ENCODE results near the gene SAMD10.
"Not testable (repeated sequence)": the region's sequence is repeated elsewhere in the genome, so short reads cannot be mapped to it uniquely, and the experiment has no call there.

The SAMD10 gene

GRCh38 chr20:63979557-63980316, at the start of gene SAMD10:
Gene SAMD10, minus strand, starts transcription at chr20:63979642. Its CDS starts 175 bp downstream, at chr20:63979467.
- peak; percentile 88 for DNase-seq

DNA sequence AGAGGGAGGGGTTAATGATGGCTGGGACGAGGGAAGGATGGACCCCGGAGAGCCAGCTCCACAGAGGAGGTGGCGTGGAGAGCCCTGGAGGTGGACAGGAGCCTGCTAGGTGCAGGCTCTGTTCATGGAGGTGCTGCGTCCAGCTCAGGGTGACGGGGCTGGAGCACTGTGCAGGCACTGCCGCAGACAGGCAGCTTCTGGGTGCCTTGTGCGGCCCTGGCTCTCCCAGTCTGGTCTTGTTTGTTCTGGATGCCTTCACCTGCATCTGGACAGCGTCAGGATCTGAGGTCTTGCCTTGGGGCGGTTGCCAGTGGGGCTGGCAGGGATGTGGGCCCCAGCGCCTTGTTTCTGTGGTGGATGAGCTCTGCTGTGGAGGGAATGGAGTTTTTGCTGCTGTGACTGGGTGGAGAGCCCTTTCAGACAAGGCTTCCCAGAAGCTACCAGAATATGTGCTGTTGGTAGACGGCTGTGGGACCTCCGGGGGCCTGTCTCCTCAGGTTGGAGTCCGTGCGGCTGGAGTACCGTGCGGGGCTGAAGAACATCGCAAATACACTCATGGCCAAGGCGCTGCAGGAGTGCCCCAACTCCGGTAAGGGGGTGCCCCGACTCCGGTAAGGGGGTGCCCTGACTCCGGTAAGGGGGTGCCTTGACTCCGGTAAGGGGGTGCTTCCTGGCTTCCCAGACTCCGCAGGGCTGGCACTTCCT, 48.7 kb upstream of the SAMD10 start:
- DNase-seq = no peak

DNA sequence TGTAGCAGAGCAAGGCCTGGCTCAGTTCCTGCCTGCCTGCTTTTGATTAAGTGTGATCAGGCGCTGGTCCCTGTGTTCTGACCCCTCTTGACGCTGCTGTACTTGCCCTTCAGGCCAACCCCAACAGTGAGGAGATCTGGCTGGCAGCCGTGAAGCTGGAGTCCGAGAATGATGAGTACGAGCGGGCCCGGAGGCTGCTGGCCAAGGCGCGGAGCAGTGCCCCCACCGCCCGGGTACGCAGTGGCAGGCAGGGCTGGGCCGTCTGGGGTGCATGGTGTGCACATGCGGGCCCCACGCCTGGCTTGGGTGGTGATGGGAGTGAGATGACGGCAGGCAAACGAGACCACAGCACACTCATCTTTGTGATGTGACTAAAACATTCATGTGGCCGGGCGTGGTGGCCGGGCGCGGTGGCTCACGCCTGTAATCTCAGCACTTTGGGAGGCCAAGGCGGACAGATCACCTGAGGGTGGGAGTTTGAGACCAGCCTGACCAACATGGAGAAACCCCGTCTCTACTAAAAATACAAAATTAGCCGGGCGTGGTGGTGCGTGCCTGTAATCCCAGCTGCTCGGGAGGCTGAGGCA, 46.5 kb upstream of the SAMD10 start:
- DNase-seq = no peak

- no peak for DNase-seq
These were observed 45.8 kb upstream of the SAMD10 start for GRCh38 chr20:64025101-64025825.

DNA sequence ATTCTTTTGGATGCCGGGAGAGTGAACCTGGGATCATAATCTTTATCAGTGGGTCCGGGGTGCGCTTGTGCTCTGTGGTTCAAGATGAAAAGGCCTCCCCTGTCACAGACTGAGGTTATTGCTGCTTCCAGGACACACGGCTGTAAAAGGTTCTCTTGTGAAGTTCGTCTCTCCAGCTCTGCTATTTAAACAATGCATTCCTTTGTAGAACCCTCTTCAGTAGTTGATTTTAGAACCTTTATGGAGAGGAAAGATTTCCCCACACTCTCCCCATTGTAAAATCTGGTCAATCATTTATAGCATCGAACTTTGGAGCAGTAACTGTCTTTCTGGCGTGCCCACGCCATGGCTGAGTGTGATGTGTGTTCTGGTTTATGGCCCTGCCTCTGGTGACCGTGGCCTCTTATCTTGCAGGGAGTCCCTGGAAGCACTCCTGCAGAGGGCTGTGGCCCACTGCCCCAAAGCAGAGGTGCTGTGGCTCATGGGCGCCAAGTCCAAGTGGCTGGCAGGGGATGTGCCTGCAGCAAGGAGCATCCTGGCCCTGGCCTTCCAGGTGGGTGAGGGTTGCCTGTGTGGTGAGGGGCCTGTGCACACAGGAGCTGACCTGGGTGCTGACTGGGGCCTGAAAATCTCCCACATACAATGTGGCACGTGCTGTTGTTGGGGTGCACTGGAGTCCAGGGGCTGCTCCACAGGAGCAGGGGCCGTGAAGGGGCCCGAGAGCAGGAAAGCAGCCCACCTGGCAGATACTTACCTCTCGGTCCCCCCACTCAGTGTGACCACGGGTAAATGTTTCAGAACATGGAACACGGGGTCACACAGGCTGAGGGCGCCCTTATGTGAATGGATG, 44.9 kb upstream of the SAMD10 start:
- DNase-seq = no peak

- DNase-seq = no peak
These were observed 44.1 kb upstream of the SAMD10 start for GRCh38 chr20:64023361-64024140.

GRCh38 chr20:64022671-64023360, 43.4 kb upstream of the SAMD10 start:
- no peak for DNase-seq

DNA sequence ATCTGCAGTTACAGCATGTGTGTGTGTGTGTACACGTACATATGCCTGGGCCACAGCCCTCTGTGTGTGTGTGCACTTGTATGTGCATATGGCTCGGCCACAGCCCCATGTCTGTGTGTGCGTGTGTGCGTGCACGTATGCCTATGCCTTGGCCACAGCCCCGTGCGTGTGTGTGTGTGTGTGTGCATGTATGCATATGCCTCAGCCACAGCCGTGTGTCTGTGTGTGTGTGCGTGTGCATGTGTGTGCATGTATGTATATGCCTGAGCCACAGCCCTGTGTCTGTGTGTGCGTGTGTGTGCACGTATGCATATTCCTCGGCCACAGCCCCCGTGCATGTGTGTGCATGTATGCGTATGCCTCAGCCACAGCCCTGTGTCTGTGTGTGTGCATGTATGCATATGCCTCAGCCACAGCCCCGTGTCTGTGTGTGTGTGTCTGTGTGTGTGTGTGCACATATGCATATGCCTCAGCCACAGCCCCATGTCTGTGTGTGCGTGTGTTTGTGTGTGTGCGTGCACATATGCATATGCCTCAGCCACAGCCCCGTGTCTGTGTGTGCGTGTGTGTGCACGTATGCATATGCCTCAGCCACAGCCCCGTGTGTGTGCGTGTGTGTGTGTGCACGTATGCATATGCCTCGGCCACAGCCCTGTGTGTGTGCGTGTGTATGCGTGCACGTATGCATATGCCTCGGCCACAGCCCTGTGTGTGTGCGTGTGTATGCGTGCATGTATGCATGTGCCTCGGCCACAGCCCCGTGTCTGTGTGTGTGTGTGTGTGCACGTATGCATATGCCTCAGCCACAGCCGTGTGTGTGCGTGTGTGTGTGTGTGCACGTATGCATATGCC, 41.9 kb upstream of the SAMD10 start:
- no peak for DNase-seq

- no peak for DNase-seq
These were observed 36.2 kb upstream of the SAMD10 start for GRCh38 chr20:64015635-64016034.

DNA sequence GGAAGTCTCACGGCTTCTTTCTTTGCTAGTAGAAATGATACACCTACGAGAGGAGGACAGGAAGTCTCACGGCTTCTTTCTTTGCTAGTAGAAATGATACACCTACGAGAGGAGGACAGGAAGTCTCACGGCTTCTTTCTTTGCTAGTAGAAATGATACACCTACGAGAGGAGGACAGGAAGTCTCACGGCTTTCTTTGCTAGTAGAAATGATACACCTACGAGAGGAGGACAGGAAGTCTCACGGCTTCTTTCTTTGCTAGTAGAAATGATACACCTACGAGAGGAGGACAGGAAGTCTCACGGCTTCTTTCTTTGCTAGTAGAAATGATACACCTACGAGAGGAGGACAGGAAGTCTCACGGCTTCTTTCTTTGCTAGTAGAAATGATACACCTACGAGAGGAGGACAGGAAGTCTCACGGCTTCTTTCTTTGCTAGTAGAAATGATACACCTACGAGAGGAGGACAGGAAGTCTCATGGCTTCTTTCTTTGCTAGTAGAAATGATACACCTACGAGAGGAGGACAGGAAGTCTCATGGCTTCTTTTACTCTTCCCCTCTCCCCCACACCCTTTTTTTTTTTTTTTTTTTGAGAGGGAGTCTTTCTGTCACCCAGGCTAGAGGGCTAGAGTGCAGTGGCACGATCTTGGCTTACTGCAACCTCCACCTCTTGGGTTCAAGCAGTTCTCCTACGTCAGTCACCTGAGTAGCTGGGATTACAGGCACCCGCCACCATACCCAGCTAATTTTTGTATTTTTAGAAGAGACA, 33.1 kb upstream of the SAMD10 start:
- DNase-seq = not testable (repeated sequence)

GRCh38 chr20:64011366-64011779, 31.9 kb upstream of the SAMD10 start:
- DNase-seq = no peak

- no peak for DNase-seq
These were observed 31.3 kb upstream of the SAMD10 start for GRCh38 chr20:64010711-64011237.

DNA sequence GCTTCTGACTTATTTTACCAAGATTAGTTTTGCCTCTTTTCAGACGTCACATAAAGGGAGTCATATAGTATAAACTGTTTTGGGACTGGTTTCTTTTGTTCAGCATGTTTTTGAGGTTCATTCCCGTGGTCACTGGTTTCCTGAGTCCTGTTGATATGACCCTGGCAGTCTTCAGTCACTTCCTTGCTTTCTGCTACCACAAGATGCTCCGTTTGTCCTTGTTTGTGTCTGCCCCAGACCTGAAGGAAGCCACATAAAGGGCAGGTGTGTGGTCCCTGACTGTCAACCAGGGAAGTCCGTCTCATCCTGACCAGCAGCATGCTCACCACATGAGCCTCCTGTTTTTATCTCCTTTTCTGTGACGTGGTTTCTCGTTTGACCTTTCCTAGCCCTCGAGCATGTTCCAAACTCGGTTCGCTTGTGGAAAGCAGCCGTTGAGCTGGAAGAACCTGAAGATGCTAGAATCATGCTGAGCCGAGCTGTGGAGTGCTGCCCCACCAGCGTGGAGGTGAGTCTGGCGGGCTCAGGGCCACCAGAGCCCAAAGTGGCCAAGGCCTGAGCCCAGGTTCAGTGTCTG, 30.5 kb upstream of the SAMD10 start:
- DNase-seq = no peak

- DNase-seq = no peak
These were observed 27.5 kb upstream of the SAMD10 start for GRCh38 chr20:64006902-64007301.

- DNase-seq = no peak
These were observed 27.0 kb upstream of the SAMD10 start for GRCh38 chr20:64006490-64006889.

- no peak for DNase-seq
These were observed 26.0 kb upstream of the SAMD10 start for GRCh38 chr20:64005394-64005793.

GRCh38 chr20:64003960-64004725, 24.7 kb upstream of the SAMD10 start:
- no peak for DNase-seq

- DNase-seq = no peak
These were observed 22.2 kb upstream of the SAMD10 start for GRCh38 chr20:64001607-64002011.

Measured in RPMI8226 (cell line).